ENCODE results near the gene PYCARD. TPM values are rescaled to one million over a fixed set of nuclear protein-coding genes. Genes with fewer than 3 reads are reported as not detected.

PYCARD gene
- total and polyA plus RNA-seq, 2 donors from 2014 or later: 14.8 to 26.5 TPM

GRCh38 chr16:31186930-31187807 is 15.4 kb downstream of the PYCARD start:
- intact Hi-C loops (cut with DNase I): no loop called here
- FAIRE-seq (no peak), DNase-seq (no peak)
- H3K9ac ChIP-seq (ENCODE audit: low read length in 3 of 3): no peak overlapping the region
- TF ChIP-seq, protein P1, sequence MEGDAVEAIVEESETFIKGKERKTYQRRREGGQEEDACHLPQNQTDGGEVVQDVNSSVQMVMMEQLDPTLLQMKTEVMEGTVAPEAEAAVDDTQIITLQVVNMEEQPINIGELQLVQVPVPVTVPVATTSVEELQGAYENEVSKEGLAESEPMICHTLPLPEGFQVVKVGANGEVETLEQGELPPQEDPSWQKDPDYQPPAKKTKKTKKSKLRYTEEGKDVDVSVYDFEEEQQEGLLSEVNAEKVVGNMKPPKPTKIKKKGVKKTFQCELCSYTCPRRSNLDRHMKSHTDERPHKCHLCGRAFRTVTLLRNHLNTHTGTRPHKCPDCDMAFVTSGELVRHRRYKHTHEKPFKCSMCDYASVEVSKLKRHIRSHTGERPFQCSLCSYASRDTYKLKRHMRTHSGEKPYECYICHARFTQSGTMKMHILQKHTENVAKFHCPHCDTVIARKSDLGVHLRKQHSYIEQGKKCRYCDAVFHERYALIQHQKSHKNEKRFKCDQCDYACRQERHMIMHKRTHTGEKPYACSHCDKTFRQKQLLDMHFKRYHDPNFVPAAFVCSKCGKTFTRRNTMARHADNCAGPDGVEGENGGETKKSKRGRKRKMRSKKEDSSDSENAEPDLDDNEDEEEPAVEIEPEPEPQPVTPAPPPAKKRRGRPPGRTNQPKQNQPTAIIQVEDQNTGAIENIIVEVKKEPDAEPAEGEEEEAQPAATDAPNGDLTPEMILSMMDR (IDR thresholded peaks at IDR 0.05; ENCODE audit: borderline replicate concordance, extremely low read depth, insufficient read depth): no peak
- H3K27ac ChIP-seq (ENCODE audit: low read depth in 2 of 2, low read length in 2 of 2): no peak overlapping the region
- H3K4me1 ChIP-seq (ENCODE audit: control insufficient read depth in 2 of 3, insufficient read depth in 2 of 3, low read depth in 1 of 3, low read length in 3 of 3): peaks cover 0 to 6% (median 6%) of the 10 kb centered on the region in 3 donors
- no peak overlapping the region for H3K4me3 ChIP-seq (ENCODE audit: low read length in 3 of 3)
- H3K36me3 ChIP-seq (ENCODE audit: control insufficient read depth in 2 of 3, insufficient read depth in 3 of 3, low read length in 3 of 3): peaks cover 42 to 94% (median 75%) of the 10 kb centered on the region in 3 donors
- no peaks in the 10 kb centered on the region for H3K9me3 ChIP-seq (ENCODE audit: control insufficient read depth in 2 of 3, insufficient read depth in 1 of 3, low read length in 3 of 3)
- H3K27me3 ChIP-seq (ENCODE audit: control insufficient read depth, insufficient read depth, low read length): no peaks in the 10 kb centered on the region

DNA sequence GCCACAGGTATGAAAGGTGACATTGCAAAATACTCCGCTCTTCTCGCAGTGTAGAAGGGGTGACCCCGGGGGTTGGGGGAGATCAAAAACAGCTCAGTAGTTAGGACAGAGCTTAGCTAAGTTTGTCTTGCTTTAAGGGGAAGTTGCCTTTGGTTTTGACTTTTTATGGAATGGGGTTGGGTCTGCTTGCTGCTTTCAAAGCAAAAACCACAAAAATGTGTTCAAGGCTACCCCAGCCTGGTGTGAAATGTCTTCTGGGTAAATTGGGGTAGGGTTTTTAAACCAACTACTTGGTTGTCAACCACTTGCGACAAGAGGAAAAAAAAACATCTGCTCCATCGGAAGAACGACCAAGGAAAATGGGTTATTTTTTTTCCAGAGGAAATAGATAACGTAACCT is 16.4 kb downstream of the PYCARD start:
- Histone ChIP-seq H3K27ac (ENCODE audit: low read depth in 2 of 2, low read length in 2 of 2) (no peak overlapping the region), H3K36me3 (ENCODE audit: control insufficient read depth in 2 of 3, insufficient read depth in 3 of 3, low read length in 3 of 3) (peaks cover 39 to 84% (median 66%) of the 10 kb centered on the region in 3 donors), H3K9me3 (ENCODE audit: control insufficient read depth in 2 of 3, insufficient read depth in 1 of 3, low read length in 3 of 3) (no peaks in the 10 kb centered on the region), H3K27me3 (ENCODE audit: control insufficient read depth, insufficient read depth, low read length) (no peaks in the 10 kb centered on the region), H3K9ac (ENCODE audit: low read length in 3 of 3) (no peak overlapping the region), H3K4me3 (ENCODE audit: low read length in 3 of 3) (no peak overlapping the region), H3K4me1 (ENCODE audit: control insufficient read depth in 2 of 3, insufficient read depth in 2 of 3, low read depth in 1 of 3, low read length in 3 of 3) (peaks cover 0 to 15% (median 14%) of the 10 kb centered on the region in 3 donors)
- no peak for DNase-seq
- FAIRE-seq: no peak
- intact Hi-C loops (cut with DNase I): no loop called here
- TF ChIP-seq, protein P1 (IDR thresholded peaks at IDR 0.05; ENCODE audit: borderline replicate concordance, extremely low read depth, insufficient read depth): no peak

DNA sequence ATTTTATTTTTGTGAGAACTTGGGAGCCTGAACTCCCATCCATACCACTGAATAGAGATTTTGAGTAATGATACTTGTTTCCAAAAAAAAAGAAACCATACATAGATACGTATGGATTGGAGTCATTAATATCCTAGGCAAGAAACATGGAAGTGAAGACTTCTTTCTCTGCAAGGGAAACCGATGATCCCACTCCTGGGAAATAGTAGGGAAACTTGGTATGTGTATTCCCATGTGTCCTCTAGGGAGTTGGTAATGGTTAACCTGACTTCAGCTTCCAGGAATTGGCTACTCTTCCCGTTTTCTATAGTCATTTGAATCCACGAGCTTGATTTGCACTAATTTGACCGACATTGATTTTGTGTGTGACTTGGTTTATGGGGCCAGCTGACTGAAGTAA is 17.2 kb downstream of the PYCARD start:
- H3K36me3 ChIP-seq (ENCODE audit: control insufficient read depth in 2 of 3, insufficient read depth in 3 of 3, low read length in 3 of 3): peaks cover 36 to 76% (median 62%) of the 10 kb centered on the region in 3 donors
- no peak for DNase-seq
- FAIRE-seq: no peak
- H3K27ac ChIP-seq (ENCODE audit: low read depth in 2 of 2, low read length in 2 of 2): no peak overlapping the region
- no peak overlapping the region for H3K4me3 ChIP-seq (ENCODE audit: low read length in 3 of 3)
- TF ChIP-seq, protein P1 (IDR thresholded peaks at IDR 0.05; ENCODE audit: borderline replicate concordance, extremely low read depth, insufficient read depth): no peak
- intact Hi-C loops (cut with DNase I): no loop called here
- no peaks in the 10 kb centered on the region for H3K9me3 ChIP-seq (ENCODE audit: control insufficient read depth in 2 of 3, insufficient read depth in 1 of 3, low read length in 3 of 3)
- no peaks in the 10 kb centered on the region for H3K27me3 ChIP-seq (ENCODE audit: control insufficient read depth, insufficient read depth, low read length)
- H3K4me1 ChIP-seq (ENCODE audit: control insufficient read depth in 2 of 3, insufficient read depth in 2 of 3, low read depth in 1 of 3, low read length in 3 of 3): peaks cover 0 to 15% (median 15%) of the 10 kb centered on the region in 3 donors
- no peak overlapping the region for H3K9ac ChIP-seq (ENCODE audit: low read length in 3 of 3)

All from kidney (tissue), 14 donors.